HG02763 (cell line): ENCODE data around the gene OSBP2.

Experiments
- ATAC-seq: cut with Tn5 transposase; IDR thresholded peaks from one replicate; pipeline ENCODE4 v1.9.1; 2021; ENCODE audit warnings: mild to moderate bottlenecking, moderate library complexity; ENCODE audit not compliant: unreplicated experiment

OSBP2 gene

DNA sequence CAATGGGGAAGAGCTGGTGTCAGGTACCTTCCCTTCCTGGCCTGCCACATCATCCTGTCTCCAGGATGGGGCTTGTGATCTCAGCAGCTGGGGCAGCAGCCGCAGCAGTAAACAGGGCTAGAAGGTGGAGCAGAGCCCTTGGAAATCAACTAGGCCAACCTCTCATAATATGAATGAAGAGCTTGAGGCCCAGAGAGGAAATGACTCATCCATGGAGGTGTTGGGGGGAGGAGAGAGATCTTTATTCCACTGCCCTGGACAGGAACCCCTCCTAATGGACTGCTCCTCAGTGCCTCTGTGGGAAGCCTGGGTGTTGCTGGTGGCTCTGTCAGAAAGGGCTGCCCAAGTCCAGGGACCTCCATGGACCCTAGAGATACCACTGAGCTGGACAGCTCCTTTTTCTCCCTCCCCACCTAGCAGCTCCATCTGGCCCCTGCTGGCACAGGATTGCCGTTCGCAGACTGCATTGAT lies 111.8 kb downstream of the OSBP2 start:
- no peak for ATAC-seq

DNA sequence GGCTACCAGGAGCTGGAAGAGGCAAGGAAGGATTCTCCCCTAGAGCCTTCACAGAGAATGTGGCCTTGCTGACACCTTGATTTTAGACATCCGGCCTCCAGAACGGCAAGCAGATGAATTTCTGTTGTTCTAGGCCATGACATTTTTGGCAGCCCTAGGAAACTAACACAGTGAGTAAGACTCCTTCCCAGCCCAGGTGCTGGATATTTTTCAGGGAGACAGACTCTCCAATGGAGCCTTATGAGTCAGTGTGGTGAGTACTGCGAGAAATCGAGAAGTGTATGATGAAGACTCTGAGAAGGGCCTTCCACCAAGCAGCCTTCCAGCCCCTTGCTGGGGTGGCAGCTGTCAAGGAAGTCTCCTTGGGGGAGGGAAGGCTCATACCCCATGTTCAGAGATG lies 114.4 kb downstream of the OSBP2 start:
- no peak for ATAC-seq

DNA sequence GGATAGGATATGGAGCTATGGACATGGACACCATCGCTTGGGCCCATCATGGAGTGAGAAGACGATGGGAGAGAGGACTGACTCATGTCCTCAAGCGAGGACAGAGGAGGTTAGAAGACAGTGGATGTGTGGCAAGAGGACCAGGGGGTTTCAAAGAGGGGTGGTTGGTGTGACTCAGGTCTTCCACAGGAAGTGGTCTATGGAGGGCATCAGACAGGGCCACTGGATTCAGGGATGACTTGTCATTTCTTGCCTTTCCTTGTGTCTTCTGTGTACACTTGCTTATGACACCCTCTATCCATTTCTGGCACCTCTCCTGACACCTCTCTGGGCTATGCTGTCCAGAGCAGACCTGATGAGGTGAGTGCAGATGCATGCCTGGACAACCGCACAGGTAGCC lies 115.4 kb downstream of the OSBP2 start:
- no peak for ATAC-seq

GRCh38 chr22:30813936-30814335 lies 119.3 kb downstream of the OSBP2 start:
- ATAC-seq, result no peak

DNA sequence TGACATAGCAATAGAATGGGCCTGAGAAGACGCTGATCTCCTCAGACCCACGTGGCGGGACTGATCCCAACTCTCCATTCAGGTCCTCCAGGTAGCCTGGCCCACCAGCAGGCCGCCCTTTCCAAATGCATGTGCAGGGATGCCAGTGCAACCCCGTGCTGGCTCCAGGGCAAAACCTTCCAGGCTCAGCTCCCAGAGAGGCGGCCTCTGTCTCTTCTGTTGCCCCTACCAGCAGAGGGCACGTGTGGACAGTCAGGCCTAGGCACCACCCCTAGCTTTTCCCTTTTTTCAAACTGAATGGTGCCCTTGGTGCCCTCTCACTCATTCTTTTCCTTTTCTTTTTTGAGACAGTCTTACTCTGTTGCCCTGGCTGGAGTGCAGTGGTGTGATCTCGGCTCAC lies 121.7 kb downstream of the OSBP2 start:
- ATAC-seq, result no peak

DNA sequence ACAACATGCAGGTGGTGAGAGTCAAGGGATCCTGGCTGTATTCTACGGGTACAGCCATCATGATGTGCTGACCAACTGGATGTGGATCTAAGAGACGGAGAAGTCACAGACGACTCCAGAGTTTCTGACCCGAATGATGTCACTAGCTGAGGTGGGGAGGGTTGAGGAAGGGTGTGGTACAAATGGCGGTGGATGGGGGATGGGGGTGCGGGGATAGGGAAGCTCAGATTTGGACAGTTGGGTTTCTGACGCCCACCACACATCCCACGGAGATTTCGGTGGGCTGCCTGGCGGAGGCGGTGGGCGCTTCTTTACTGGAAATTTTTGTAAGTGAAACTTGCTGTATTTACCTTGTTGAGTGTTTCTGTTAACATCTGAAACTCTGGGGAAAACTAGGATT lies 126.7 kb downstream of the OSBP2 start:
- no peak for ATAC-seq

DNA sequence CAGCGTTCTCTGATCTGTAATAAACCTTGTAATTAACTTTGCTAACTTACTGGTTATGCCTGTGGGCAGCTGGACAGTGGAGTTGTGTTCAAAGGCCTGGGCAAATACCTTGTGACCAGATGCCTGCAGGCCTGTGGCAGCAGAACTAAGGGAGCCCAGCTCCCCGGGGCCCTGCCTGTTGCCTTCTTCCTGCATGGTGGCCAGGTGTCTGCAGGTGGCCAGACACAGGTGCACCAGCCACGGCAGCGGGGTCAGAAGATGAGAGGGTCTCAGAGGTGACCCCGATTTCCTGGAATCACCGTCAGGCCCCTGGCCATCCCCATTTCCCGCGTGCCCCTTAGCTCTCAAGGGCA lies 127.2 kb downstream of the OSBP2 start:
- no peak for ATAC-seq

- ATAC-seq, result no peak
Measured at GRCh38 chr22:30822216-30823014, 127.7 kb downstream of the OSBP2 start.

GRCh38 chr22:30823015-30823370 lies 128.3 kb downstream of the OSBP2 start:
- no peak for ATAC-seq

GRCh38 chr22:30824096-30824495 lies 129.4 kb downstream of the OSBP2 start:
- no peak for ATAC-seq

DNA sequence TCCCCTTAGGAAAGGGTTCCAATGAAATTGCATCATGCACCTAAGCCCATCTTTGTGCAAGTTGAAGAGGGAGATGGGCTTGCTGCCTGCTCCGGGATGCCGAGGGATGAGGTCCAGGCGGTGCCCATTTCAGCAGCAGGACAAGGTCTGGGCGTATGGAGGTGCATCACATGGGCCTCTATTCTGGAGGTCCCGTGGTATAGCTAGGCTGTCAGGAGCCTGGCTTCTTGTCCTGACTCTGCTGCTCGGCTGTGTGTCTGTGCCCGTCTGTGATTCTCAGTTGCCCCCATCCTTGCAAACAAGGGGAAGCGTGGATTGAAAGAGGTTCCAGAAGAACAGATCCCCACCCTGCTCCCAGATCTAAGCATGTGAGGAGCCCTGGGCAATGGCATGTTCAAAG lies 130.0 kb downstream of the OSBP2 start:
- ATAC-seq, result no peak

GRCh38 chr22:30825711-30826505 lies 131.2 kb downstream of the OSBP2 start:
- ATAC-seq, result no peak

- no peak for ATAC-seq
Measured at GRCh38 chr22:30826670-30827355, 132.1 kb downstream of the OSBP2 start.

- ATAC-seq, result no peak
Measured at GRCh38 chr22:30827646-30828045, 133.0 kb downstream of the OSBP2 start.

DNA sequence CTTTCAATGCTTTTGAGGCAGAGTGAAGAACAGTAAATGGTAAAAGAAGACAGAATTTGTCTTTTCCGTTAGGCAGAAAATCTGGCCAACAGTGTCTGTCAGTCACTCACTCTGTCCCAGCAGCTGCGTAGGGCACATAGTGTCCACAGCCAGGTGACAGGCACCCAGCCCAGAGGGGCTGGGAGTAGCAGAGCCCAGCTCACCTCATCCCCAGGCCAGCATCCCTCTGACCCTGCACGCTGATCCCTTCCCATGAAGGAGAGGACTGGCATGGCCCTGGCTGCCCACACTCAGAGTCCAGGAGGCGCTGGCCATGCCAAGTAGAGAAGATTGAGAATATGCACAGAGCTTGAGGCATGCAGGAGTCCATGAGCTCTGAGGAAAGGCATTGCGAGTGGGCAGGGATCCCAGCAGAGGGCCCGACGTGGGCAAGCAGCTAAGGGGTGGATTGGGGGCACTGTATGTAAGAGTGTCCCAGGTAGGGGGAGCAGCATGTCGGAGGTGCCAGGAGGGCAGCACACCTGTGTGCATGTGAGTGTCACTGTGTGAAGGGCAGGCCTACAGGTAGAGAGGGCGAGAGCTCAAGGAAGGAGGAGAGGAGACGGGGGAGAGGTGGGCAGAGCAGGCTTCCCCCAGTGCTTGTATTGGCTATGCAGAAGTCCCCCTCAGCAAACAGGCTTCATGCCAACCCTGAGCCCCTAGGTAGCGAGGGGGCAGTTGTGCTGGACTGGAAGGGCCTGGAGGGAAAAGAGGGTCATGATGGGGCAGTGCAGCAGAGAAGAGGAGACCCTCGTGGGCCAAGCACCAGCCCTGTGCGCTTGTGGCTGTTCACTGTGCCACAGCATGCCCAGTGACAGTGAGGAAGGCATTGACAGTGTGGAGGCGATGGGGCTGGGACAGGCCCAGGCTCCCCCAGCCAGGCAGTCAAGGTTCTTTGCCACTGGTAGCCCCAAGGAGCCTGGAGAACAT lies 133.8 kb downstream of the OSBP2 start:
- ATAC-seq, result no peak

DNA sequence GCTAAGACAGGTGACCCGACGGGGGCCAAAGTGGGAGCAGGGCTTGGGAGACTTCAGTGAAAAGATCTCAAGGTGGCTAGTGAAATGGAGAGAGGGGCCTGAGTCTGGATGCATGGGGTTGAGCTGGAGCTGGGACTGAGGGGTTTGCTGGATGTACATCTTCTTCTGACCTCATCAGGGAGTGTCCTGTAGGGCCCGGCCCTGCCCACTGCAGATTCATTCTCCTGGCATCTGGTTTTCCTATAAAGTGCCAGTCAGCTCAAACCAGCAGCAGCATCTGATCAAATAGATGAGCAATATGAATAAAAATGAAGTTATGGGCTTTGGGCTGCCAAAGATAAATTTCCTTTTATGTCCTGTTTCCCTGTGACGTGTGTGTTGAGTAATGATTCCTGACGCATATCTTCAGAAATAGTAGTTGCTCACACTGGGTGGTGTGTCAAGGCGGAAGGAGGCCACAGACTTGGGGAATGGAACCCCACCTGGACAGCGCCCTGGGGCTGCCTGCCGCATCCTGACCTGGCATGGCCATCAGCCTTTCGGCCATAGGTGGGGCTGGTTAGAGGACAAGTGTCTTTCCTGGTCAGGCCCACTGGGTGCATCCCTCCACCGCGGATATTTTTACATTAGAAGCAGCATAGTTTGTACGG lies 135.4 kb downstream of the OSBP2 start:
- ATAC-seq, result no peak

- ATAC-seq, result no peak
Measured at GRCh38 chr22:30830907-30831306, 136.2 kb downstream of the OSBP2 start.

DNA sequence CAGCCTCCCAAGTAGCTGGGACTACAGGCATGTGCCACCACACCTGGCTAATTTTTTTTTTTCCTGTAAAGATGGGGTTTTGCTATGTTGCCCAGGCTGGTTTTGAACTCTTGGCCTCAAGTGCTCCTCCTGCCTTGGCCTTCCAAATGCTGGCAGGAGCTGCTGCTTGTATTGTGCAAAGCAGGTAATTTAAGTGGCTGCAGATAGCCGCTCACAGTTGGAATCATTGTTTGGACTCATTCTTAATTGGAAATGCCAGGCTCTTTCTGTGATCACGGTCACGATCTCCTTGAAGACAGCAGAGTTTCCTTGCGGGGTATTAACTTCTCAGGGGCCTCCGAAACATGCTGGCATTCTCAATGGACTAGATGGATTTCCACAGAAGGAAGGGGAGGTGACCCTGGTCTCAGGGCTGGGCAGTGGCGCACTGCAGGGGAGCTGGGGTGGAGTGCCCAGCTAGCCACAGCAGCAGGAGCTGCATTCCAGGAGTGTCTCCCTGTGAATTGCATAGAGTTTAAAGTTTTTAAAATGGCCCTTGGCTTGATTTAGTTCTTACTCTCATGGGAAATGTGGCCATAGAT lies 137.8 kb downstream of the OSBP2 start:
- no peak for ATAC-seq

- ATAC-seq, result no peak
Measured at GRCh38 chr22:30833322-30833721, 138.6 kb downstream of the OSBP2 start.

- no peak for ATAC-seq
Measured at GRCh38 chr22:30837531-30837930, 142.9 kb downstream of the OSBP2 start.
